HEK293T (cell line): ENCODE results near the gene TENM3.

Experiments used
- CTCF ChIA-PET: fragments of 350-600 bp; formaldehyde crosslinking; extraction: SDS; loops from one replicate; lab custom pipeline; 2021; ENCODE audit warnings: antibody characterized with exemption, inconsistent platforms; lab: Yijun Ruan, JAX
- POLR2A ChIA-PET: fragments of 350-600 bp; formaldehyde crosslinking; extraction: SDS; loops from one replicate; lab custom pipeline; 2020; ENCODE audit warnings: antibody characterized with exemption, inconsistent platforms; lab: Yijun Ruan, JAX
- DNase-seq: peaks from one replicate; pipeline ENCODE4 v3.0.0; 2012; ENCODE audit warnings: mixed read lengths; ENCODE audit errors: extremely low spot score
- ARNT ChIP-seq: fragments of 450-650 bp; IDR thresholded peaks from 2 replicates; pipeline ENCODE4 v1.6.1; 2017; ENCODE audit warnings: mild to moderate bottlenecking
- BHLHE40 ChIP-seq: fragments of 450-650 bp; IDR thresholded peaks from 2 replicates; pipeline ENCODE4 v1.6.1; 2016; ENCODE audit warnings: mild to moderate bottlenecking, moderate library complexity, borderline replicate concordance
- CTBP1 ChIP-seq: fragments of 450-650 bp; IDR thresholded peaks from 2 replicates; pipeline ENCODE4 v1.6.1; 2016; ENCODE audit warnings: borderline replicate concordance
- ELF4 ChIP-seq: fragments of 450-650 bp; IDR thresholded peaks from 2 replicates; pipeline ENCODE4 v1.6.1; 2017; ENCODE audit warnings: antibody characterized with exemption
- FOXA1 ChIP-seq: fragments of 450-650 bp; IDR thresholded peaks from 2 replicates; pipeline ENCODE4 v1.6.1; 2016; ENCODE audit warnings: mild to moderate bottlenecking
- FOXK2 ChIP-seq: fragments of 450-650 bp; IDR thresholded peaks from 2 replicates; pipeline ENCODE4 v1.6.1; 2016; ENCODE audit warnings: mild to moderate bottlenecking
- FOXM1 ChIP-seq: fragments of 450-650 bp; IDR thresholded peaks from 2 replicates; pipeline ENCODE4 v1.6.1; 2017; ENCODE audit warnings: mild to moderate bottlenecking, borderline replicate concordance
- HDGF ChIP-seq: fragments of 450-650 bp; IDR thresholded peaks from 2 replicates; pipeline ENCODE4 v1.6.1; 2017; ENCODE audit warnings: antibody characterized with exemption, borderline replicate concordance
- L3MBTL2 ChIP-seq: fragments of 450-650 bp; conservative IDR thresholded peaks from 2 replicates; pipeline ENCODE4 v1.6.1; 2016; ENCODE audit warnings: mild to moderate bottlenecking
- LEF1 ChIP-seq: fragments of 450-650 bp; IDR thresholded peaks from 2 replicates; pipeline ENCODE4 v1.6.1; 2017; ENCODE audit warnings: mild to moderate bottlenecking, borderline replicate concordance
- NFRKB ChIP-seq: fragments of 450-650 bp; IDR thresholded peaks from 2 replicates; pipeline ENCODE4 v1.6.1; 2016; ENCODE audit warnings: mild to moderate bottlenecking, moderate library complexity
- SP1 ChIP-seq: fragments of 450-650 bp; IDR thresholded peaks from 2 replicates; pipeline ENCODE4 v1.6.1; 2017
- SUZ12 ChIP-seq: fragments of 450-650 bp; IDR thresholded peaks from 2 replicates; pipeline ENCODE4 v1.6.1; 2016; ENCODE audit warnings: mild to moderate bottlenecking
- TARDBP ChIP-seq: fragments of 450-650 bp; IDR thresholded peaks from 2 replicates; pipeline ENCODE4 v1.6.1; 2016
- ZNF384 ChIP-seq: fragments of 450-650 bp; IDR thresholded peaks from 2 replicates; pipeline ENCODE4 v1.6.1; 2016
- TF ChIP-seq, protein P1 (sequence below): fragments of 450-650 bp; IDR thresholded peaks from 2 replicates; pipeline ENCODE4 v1.6.1; 2016

Gene TENM3

DNA sequence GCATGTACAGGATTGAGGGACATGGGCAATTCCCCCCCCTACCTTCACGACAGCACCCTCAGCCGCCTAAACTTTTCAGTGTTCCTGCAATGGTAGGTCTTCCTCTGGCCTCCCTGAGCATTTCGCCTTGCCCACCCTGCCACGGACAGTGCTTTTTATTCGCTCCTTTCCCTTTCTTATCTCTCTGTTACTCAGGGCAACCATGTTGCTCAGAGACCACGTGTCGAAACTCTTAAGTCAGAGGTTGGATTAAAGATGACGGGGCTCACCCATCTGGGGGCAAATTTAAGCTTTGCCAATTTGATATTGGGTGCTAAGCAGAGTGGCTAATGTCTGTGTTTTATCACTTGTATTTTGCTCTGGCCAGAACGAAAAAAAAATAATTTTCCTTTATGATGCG lies 20.4 kb downstream of the TENM3 start:
- POLR2A ChIA-PET = no interaction called here
- TF ChIP-seq, protein P1, sequence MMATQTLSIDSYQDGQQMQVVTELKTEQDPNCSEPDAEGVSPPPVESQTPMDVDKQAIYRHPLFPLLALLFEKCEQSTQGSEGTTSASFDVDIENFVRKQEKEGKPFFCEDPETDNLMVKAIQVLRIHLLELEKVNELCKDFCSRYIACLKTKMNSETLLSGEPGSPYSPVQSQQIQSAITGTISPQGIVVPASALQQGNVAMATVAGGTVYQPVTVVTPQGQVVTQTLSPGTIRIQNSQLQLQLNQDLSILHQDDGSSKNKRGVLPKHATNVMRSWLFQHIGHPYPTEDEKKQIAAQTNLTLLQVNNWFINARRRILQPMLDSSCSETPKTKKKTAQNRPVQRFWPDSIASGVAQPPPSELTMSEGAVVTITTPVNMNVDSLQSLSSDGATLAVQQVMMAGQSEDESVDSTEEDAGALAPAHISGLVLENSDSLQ = no peak
- TF ChIP-seq LEF1 = no peak
- TF ChIP-seq HDGF = no peak
- TF ChIP-seq TARDBP = no peak
- TF ChIP-seq FOXK2 = no peak
- TF ChIP-seq ZNF384 = no peak
- TF ChIP-seq CTBP1 = no peak
- TF ChIP-seq ELF4 = no peak
- no peak for TF ChIP-seq SP1
- TF ChIP-seq FOXA1 = no peak
- TF ChIP-seq SUZ12 = no peak
- no peak for TF ChIP-seq NFRKB
- no peak for TF ChIP-seq BHLHE40
- no peak for TF ChIP-seq FOXM1
- no peak for TF ChIP-seq L3MBTL2
- no peak for DNase-seq
- CTCF ChIA-PET = interaction anchor here (1.3 kb wide), 1 partner anchor 14 kb away, joined by 3 read pairs; no protein-coding TSS in a partner anchor

DNA sequence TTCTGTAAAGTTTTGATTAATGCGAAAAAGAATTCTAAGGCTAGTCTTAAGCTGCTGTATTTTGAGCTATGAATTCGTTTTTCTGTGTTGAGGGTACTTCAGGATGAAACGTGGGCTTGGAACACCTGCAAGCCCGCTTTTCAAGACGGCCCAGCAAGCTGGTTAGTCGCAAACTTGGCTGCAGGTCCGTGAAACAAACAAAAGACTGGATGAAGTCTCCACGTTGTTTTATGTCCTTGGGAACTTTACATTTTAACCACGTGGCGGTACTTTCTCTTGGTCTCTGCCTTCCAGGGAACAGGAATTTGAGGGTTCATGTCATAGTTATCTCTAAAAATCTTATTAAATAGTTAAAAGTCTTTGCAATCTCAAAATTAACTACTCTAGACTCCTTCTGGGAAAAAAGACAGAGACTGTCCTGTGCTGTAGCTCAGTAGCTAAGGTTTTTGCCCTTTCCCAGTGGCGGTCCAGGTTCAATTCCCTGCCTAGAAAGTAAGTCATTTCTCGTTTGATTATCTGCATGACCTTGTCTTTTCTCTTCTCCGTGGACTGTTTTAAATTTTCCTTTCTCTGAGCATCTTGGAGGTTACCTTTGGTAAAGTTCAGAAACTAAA lies 21.0 kb downstream of the TENM3 start:
- POLR2A ChIA-PET = no interaction called here
- DNase-seq = no peak
- CTCF ChIA-PET = interaction anchor here (0.7 to 1.3 kb wide), 2 partner anchors 13 to 118 kb away, joined by 3 read pairs; no protein-coding TSS in a partner anchor
- no peak for TF ChIP-seq FOXK2
- TF ChIP-seq L3MBTL2 = no peak
- no peak for TF ChIP-seq NFRKB
- TF ChIP-seq LEF1 = no peak
- TF ChIP-seq FOXM1 = no peak

DNA sequence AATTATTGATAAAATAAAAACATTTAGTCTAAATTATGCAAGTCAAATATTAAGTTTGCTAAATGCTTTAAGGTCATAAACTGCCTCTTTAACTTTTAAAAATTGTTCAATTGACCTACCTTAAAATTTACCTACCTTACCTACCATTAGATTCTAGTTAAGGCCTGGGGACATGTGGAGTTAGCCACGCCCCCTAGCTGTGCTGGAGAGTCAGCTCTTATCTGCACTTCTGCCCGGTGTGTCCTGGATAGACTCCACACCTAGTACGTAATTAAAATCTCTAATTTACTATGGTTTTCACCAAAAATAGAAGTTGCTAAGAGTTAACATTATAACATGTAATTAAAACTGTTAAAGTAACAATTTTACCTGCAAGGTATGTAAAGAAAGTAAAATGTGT lies 22.7 kb downstream of the TENM3 start:
- DNase-seq = no peak
- TF ChIP-seq LEF1 (no peak), NFRKB (no peak), TARDBP (no peak), ARNT (no peak), FOXM1 (no peak), FOXA1 (no peak), L3MBTL2 (no peak), SP1 (no peak), BHLHE40 (no peak), HDGF (no peak)
- CTCF ChIA-PET = interaction anchor here (1.2 to 1.4 kb wide), 2 partner anchors 11 to 17 kb away, joined by 3 read pairs; no protein-coding TSS in a partner anchor

GRCh38 chr4:182267048-182267447 lies 23.8 kb downstream of the TENM3 start:
- POLR2A ChIA-PET = no interaction called here
- no peak for DNase-seq

More for the DNA sequence above, 22.7 kb downstream of the TENM3 start:
- POLR2A ChIA-PET = no interaction called here

GRCh38 chr4:182268966-182269365 lies 25.8 kb downstream of the TENM3 start:
- CTCF ChIA-PET = interaction anchor here (0.6 to 1.1 kb wide), 2 partner anchors 14 to 86 kb away, joined by 3 to 4 read pairs; no protein-coding TSS in a partner anchor
- no peak for DNase-seq
- POLR2A ChIA-PET = interaction anchor here (0.9 kb wide), 1 partner anchor 8 kb away, joined by 3 read pairs; no protein-coding TSS in a partner anchor
- TF ChIP-seq BHLHE40 = no peak
- no peak for TF ChIP-seq L3MBTL2
- no peak for TF ChIP-seq CTBP1

More at GRCh38 chr4:182267048-182267447, 23.8 kb downstream of the TENM3 start:
- TF ChIP-seq TARDBP (no peak), L3MBTL2 (no peak), NFRKB (no peak), SUZ12 (no peak), FOXA1 (no peak), ZNF384 (no peak), HDGF (no peak), LEF1 (no peak), BHLHE40 (no peak), SP1 (no peak), FOXM1 (no peak), ARNT (no peak), FOXK2 (no peak), CTBP1 (no peak), ELF4 (no peak)
- TF ChIP-seq, protein P1 = no peak
- CTCF ChIA-PET = interaction anchor here (0.7 kb wide), 1 partner anchor 450 kb away, joined by 3 read pairs; no protein-coding TSS in a partner anchor

- ChIA-PET POLR2A (no interaction called here), CTCF (no interaction called here)
- TF ChIP-seq CTBP1 = no peak
- TF ChIP-seq FOXA1 = no peak
- no peak for TF ChIP-seq ARNT
- TF ChIP-seq SP1 = no peak
- TF ChIP-seq L3MBTL2 = no peak
- no peak for TF ChIP-seq ELF4
- TF ChIP-seq TARDBP = no peak
- no peak for TF ChIP-seq FOXM1
- TF ChIP-seq HDGF = no peak
- TF ChIP-seq, protein P1 = no peak
- TF ChIP-seq LEF1 = no peak
- TF ChIP-seq NFRKB = no peak
- TF ChIP-seq BHLHE40 = no peak
- no peak for TF ChIP-seq FOXK2
- TF ChIP-seq ZNF384 = no peak
- TF ChIP-seq SUZ12 = no peak
- no peak for DNase-seq
Observed at GRCh38 chr4:182271731-182272130, 28.5 kb downstream of the TENM3 start.
